PC-9 (cell line): ENCODE data around the gene HAP1. TPM values are rescaled to one million over a fixed set of nuclear protein-coding genes. Genes with fewer than 3 reads are reported as not detected.
"Not testable (repeated sequence)": the region's sequence is repeated elsewhere in the genome, so short reads cannot be mapped to it uniquely, and the experiment has no call there.

Experiments
- BruUV-seq: library from RNA; stranded (reverse); fragments of 400-500 nt; replicated peaks from 2 replicates; lab custom pipeline; 2021; lab: Mats Ljungman, UMichigan
- CTCF ChIA-PET: fragments of 300-600 bp; sonication (Branson Sonifier 250); formaldehyde crosslinking; loops from one replicate; lab custom pipeline; 2022; ENCODE audit warnings: antibody characterized with exemption; lab: Charles Lee
- POLR2A ChIA-PET: fragments of 300-600 bp; sonication (Branson Sonifier 250); formaldehyde crosslinking; loops from one replicate; lab custom pipeline; 2022; ENCODE audit warnings: antibody characterized with exemption; ENCODE audit not compliant: unreplicated experiment; lab: Charles Lee
- DNase-seq, 2 experiments: peaks; one replicate each; pipeline versions ENCODE4 v3.0.0 to v3.0.0-alpha.2; 2015 to 2022; ENCODE audit warnings: mixed read lengths in 1 of 2
- H2AFZ ChIP-seq: fragments of 200-600 bp; sonication (generic); 2 replicates; pipeline ENCODE4 v1.8.1; 2017; ENCODE audit warnings: antibody characterized with exemption
- H3F3A ChIP-seq: fragments of 200-600 bp; sonication (generic); 2 replicates; pipeline ENCODE4 v1.8.1; 2017; ENCODE audit warnings: antibody characterized with exemption, mild to moderate bottlenecking, low read depth; ENCODE audit not compliant: insufficient read depth
- H3K27ac ChIP-seq: fragments of 200-600 bp; sonication (generic); 2 replicates; pipeline ENCODE4 v1.6.1; 2016; ENCODE audit warnings: mixed run types
- H3K27me3 ChIP-seq: fragments of 200-600 bp; sonication (generic); 2 replicates; pipeline ENCODE4 v1.6.1; 2016; ENCODE audit warnings: low read depth, mixed run types; ENCODE audit not compliant: insufficient read depth
- H3K36me3 ChIP-seq: fragments of 200-600 bp; sonication (generic); 2 replicates; pipeline ENCODE4 v1.6.1; 2016; ENCODE audit warnings: low read depth, mixed run types
- H3K4me1 ChIP-seq: fragments of 200-600 bp; sonication (generic); replicated peaks from 2 replicates; pipeline ENCODE4 v1.6.1; 2016; ENCODE audit warnings: mixed run types; ENCODE audit not compliant: insufficient read depth
- H3K4me2 ChIP-seq: fragments of 200-600 bp; sonication (generic); 2 replicates; pipeline ENCODE4 v1.6.1; 2017; ENCODE audit warnings: mixed run types
- H3K4me3 ChIP-seq: fragments of 200-600 bp; sonication (generic); 2 replicates; pipeline ENCODE4 v1.6.1; 2016; ENCODE audit warnings: mixed run types
- H3K79me2 ChIP-seq: fragments of 200-600 bp; sonication (generic); 2 replicates; pipeline ENCODE4 v1.6.1; 2017; ENCODE audit warnings: low read depth, mixed run types
- H3K9me2 ChIP-seq: fragments of 200-600 bp; sonication (generic); 2 replicates; pipeline ENCODE4 v1.8.1; 2017; ENCODE audit warnings: mild to moderate bottlenecking; ENCODE audit not compliant: insufficient read depth
- H3K9me3 ChIP-seq: fragments of 200-600 bp; sonication (generic); 2 replicates; pipeline ENCODE4 v1.8.1; 2016; ENCODE audit warnings: low read depth; ENCODE audit not compliant: insufficient read depth
- H4K20me1 ChIP-seq: fragments of 200-600 bp; sonication (generic); 2 replicates; pipeline ENCODE4 v1.8.1; 2017; ENCODE audit not compliant: insufficient read depth
- EZH2 ChIP-seq: fragments of 200-600 bp; sonication (generic); IDR thresholded peaks from 2 replicates; pipeline ENCODE4 v1.8.0; 2017; ENCODE audit warnings: antibody characterized with exemption, low read depth
- intact Hi-C: fragments of 100-400 bp; cut with micrococcal nuclease; formaldehyde crosslinking; loops from one replicate; pipeline ENCODE4 v1.10.0; 2022; ENCODE audit not compliant: unreplicated experiment
- total RNA-seq: library from RNA; stranded (reverse); gene quantifications from 2 replicates; pipeline ENCODE4 v1.2.3, GENCODE V29; 2021
- TF ChIP-seq, protein P1 (sequence below): fragments of 200-600 bp; sonication (generic); conservative IDR thresholded peaks from 2 replicates; pipeline ENCODE4 v1.6.1; 2017; ENCODE audit warnings: mixed run types, antibody characterized with exemption, mild to moderate bottlenecking, moderate library complexity

The HAP1 gene
- total RNA-seq, 1 experiment from 2014 or later = 1.1 TPM

DNA sequence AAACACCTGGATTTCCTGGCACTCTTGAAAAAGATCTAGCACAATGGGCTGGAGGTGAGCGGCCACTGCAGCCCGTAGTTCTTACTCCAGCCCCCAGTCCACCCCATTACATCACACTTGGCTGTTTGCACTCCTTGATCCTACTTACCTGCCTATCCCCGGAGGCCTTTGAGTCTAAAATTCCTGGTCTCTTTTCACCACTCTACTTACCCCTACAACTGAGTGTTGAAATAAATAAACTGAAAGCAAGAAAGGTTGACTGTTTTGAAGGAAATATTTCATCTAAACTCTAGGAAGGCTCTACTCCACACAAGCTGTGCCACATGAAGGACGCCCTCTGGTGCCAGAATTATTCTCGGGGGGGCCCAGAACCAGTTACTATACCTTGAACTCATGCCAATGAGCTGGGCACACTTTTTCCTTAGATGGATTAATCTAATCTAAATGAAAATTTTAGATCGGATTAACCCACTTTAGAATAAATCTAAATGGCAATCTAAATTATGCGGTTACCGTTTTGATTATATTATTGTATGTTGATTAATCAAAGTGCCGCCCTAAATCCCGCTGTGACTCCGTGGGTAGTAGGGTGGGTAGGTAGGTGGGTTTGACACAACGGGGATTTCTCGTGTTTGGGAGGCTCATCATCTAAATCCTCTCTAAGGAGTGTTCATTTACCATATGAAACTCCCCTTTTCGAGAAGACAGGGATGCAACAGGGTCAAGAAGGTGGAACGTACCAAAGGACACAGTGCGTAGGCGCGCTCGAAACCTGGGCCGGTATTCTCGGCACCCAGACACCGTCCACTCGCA is 46.4 kb downstream of the HAP1 start:
- TSS peak; percentile 95 for BruUV-seq
- no peaks in the 10 kb centered on the region for H3K9me3 ChIP-seq
- intact Hi-C loops = loop anchor here (1.0 to 5.0 kb wide), 3 partner anchors 9 to 114 kb away; partner anchors contain the start of gene JUP
- H3K4me2 ChIP-seq = peak overlapping the region; percentile 86
- peaks cover 36% of the 10 kb centered on the region for H3K36me3 ChIP-seq
- peak overlapping the region; percentile 77 for H3K4me3 ChIP-seq
- peaks cover 35% of the 10 kb centered on the region for H4K20me1 ChIP-seq
- no peaks in the 10 kb centered on the region for H3K9me2 ChIP-seq
- ChIA-PET CTCF (interaction anchor here (0.9 to 1.9 kb wide), 3 partner anchors 8 to 22 kb away, joined by 3 to 17 read pairs (median 4); no protein-coding TSS in a partner anchor), POLR2A (interaction anchor here (0.5 to 2.0 kb wide), 32 partner anchors 10 to 1988 kb away, joined by 3 to 89 read pairs (median 4); partner anchors contain the start of genes ERBB2, JUP, KRT19 and NKIRAS2)
- peak; percentile 44 to 51 for DNase-seq
- H3K27me3 ChIP-seq = no peaks in the 10 kb centered on the region; the same call in 1 of the 2 replicates
- peak overlapping the region; percentile 91 for H2AFZ ChIP-seq
- H3K27ac ChIP-seq = peak overlapping the region; percentile 99
- peaks cover 32% of the 10 kb centered on the region for H3K79me2 ChIP-seq
- TF ChIP-seq EZH2 = no peak
- TF ChIP-seq, protein P1, sequence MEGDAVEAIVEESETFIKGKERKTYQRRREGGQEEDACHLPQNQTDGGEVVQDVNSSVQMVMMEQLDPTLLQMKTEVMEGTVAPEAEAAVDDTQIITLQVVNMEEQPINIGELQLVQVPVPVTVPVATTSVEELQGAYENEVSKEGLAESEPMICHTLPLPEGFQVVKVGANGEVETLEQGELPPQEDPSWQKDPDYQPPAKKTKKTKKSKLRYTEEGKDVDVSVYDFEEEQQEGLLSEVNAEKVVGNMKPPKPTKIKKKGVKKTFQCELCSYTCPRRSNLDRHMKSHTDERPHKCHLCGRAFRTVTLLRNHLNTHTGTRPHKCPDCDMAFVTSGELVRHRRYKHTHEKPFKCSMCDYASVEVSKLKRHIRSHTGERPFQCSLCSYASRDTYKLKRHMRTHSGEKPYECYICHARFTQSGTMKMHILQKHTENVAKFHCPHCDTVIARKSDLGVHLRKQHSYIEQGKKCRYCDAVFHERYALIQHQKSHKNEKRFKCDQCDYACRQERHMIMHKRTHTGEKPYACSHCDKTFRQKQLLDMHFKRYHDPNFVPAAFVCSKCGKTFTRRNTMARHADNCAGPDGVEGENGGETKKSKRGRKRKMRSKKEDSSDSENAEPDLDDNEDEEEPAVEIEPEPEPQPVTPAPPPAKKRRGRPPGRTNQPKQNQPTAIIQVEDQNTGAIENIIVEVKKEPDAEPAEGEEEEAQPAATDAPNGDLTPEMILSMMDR = peak; percentile 69
- peaks cover 23% of the 10 kb centered on the region for H3K4me1 ChIP-seq
- peaks cover 49% of the 10 kb centered on the region for H3F3A ChIP-seq

DNA sequence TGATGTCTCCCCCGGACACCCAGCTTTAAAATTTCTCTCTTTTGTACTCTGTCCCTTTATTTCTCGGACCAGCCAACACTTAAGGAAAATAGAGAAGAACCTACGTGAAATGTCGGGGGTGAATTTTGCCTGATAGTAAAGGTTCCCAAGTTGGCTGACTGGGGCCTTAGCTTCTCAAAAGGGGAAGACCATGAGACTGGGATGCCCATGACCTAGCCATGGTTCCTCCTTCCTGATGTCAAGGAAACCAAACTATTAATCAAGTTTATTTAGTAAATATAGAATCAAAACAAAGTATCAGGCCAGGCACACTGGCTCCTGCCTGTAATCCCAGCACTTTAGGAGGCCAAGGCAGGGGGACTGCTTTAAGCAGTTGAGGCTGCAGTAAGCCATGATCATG is 48.2 kb downstream of the HAP1 start:
- Histone ChIP-seq H3K79me2 (peaks cover 22% of the 10 kb centered on the region), H3K27ac (no peak overlapping the region), H3K4me2 (no peak overlapping the region), H3K9me2 (no peaks in the 10 kb centered on the region), H4K20me1 (peaks cover 19% of the 10 kb centered on the region), H3K27me3 (no peaks in the 10 kb centered on the region; the same call in 1 of the 2 replicates), H3F3A (peaks cover 36% of the 10 kb centered on the region), H2AFZ (no peak overlapping the region), H3K4me1 (peaks cover 18% of the 10 kb centered on the region), H3K4me3 (no peak overlapping the region), H3K9me3 (no peaks in the 10 kb centered on the region), H3K36me3 (peaks cover 19% of the 10 kb centered on the region)
- CTCF ChIA-PET = no interaction called here
- BruUV-seq = no TSS peak
- POLR2A ChIA-PET = no interaction called here
- intact Hi-C loops = loop anchor here (5.0 kb wide), 2 partner anchors 101 to 116 kb away; partner anchors contain the start of gene JUP
- DNase-seq = no peak
- no peak for TF ChIP-seq EZH2

DNA sequence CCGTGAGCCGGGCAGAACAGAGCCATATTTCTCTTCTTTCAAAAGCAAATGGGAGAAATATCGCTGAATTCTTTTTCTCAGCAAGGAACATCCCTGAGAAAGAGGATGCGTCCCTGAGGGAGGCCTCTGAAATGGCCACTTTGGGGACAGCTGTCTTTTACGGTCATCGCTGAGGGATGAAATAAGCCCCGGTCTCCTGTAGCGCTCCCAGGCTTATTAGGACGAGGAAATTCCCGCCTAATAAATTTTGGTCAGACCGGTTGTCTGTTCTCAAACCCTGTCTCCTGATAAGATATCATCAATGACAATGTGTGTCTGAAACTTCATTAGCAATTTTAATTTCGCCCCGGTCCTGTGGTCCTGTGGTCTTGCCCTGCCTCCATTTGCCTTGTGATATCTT is 48.7 kb downstream of the HAP1 start:
- Histone ChIP-seq H4K20me1 (peaks cover 13% of the 10 kb centered on the region), H3K79me2 (peaks cover 17% of the 10 kb centered on the region), H3K36me3 (peaks cover 14% of the 10 kb centered on the region), H3F3A (peaks cover 31% of the 10 kb centered on the region), H3K4me1 (peaks cover 13% of the 10 kb centered on the region)
- H3K27me3 ChIP-seq, H2AFZ ChIP-seq, H3K9me3 ChIP-seq, POLR2A ChIA-PET, CTCF ChIA-PET, DNase-seq, H3K4me2 ChIP-seq, H3K4me3 ChIP-seq, BruUV-seq, H3K9me2 ChIP-seq, H3K27ac ChIP-seq: not testable (repeated sequence)
- intact Hi-C loops = loop anchor here (5.0 kb wide), 2 partner anchors 102 to 117 kb away; partner anchors contain the start of gene JUP

DNA sequence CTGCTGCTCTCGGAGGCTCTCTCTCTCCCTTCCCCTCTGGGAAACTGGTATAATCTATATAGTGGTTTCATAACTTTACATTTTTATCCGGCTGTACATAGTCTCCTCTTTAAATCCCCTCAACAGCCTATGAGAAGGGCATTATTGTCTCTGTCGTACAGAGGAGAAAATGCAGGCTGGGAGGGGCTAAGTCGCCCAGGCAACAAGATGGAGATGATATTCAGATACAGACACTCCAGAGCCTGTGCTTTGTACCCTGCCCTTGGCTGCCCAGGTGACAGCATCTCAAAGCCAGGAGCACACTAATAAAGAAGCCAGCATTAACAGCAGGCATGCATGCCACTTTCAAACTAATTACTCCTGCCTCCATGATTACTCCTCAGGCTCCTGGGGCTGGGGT is 50.4 kb downstream of the HAP1 start:
- Histone ChIP-seq H3K36me3 (no peaks in the 10 kb centered on the region), H3K27me3 (no peaks in the 10 kb centered on the region), H3K4me1 (peaks cover 11% of the 10 kb centered on the region), H3K9me3 (no peaks in the 10 kb centered on the region), H3K9me2 (no peaks in the 10 kb centered on the region), H3K4me3 (no peak overlapping the region), H3F3A (peaks cover 22% of the 10 kb centered on the region), H3K4me2 (no peak overlapping the region), H3K79me2 (0 out of 2 replicates have a peak, but pooled peaks cover 3% of the 10 kb centered on the region), H4K20me1 (no peaks in the 10 kb centered on the region), H2AFZ (no peak overlapping the region), H3K27ac (no peak overlapping the region)
- intact Hi-C loops = no loop called here
- TF ChIP-seq, protein P1 = no peak
- TF ChIP-seq EZH2 = no peak
- BruUV-seq = no TSS peak
- CTCF ChIA-PET = no interaction called here
- POLR2A ChIA-PET = no interaction called here
- DNase-seq = no peak
